Measurements from ENCODE around the gene EFHD2.
"Not testable (repeated sequence)": the region's sequence is repeated elsewhere in the genome, so short reads cannot be mapped to it uniquely, and the experiment has no call there.

The EFHD2 gene

GRCh38 chr1:15433471-15433870 lies 23.8 kb downstream of the EFHD2 start:
- no peak for DNase-seq (ENCODE audit: low read depth)
- TF ChIP-seq CTCF (IDR thresholded peaks at IDR 0.05; ENCODE audit: insufficient read depth, low read depth, low read length, missing control alignments) = no peak
- no peak overlapping the region for H3K4me3 ChIP-seq (ENCODE audit: low read length)

GRCh38 chr1:15434739-15435138 lies 25.1 kb downstream of the EFHD2 start:
- peak; percentile 51 for DNase-seq (ENCODE audit: low read depth)

GRCh38 chr1:15435239-15436077 lies 25.8 kb downstream of the EFHD2 start:
- no peak for TF ChIP-seq CTCF (IDR thresholded peaks at IDR 0.05; ENCODE audit: insufficient read depth, low read depth, low read length, missing control alignments)
- DNase-seq (ENCODE audit: low read depth) = no peak
- H3K4me3 ChIP-seq (ENCODE audit: low read length) = no peak overlapping the region

More at GRCh38 chr1:15434739-15435138, 25.1 kb downstream of the EFHD2 start:
- H3K4me3 ChIP-seq (ENCODE audit: low read length) = not testable (repeated sequence)

GRCh38 chr1:15436881-15437442 lies 27.3 kb downstream of the EFHD2 start:
- no peak overlapping the region for H3K4me3 ChIP-seq (ENCODE audit: low read length)
- no peak for DNase-seq (ENCODE audit: low read depth)
- no peak for TF ChIP-seq CTCF (IDR thresholded peaks at IDR 0.05; ENCODE audit: insufficient read depth, low read depth, low read length, missing control alignments)

- H3K4me3 ChIP-seq (ENCODE audit: low read length) = no peak overlapping the region
- TF ChIP-seq CTCF (IDR thresholded peaks at IDR 0.05; ENCODE audit: insufficient read depth, low read depth, low read length, missing control alignments) = no peak
- DNase-seq (ENCODE audit: low read depth) = no peak
These were observed 29.6 kb downstream of the EFHD2 start for GRCh38 chr1:15439325-15439724.

GRCh38 chr1:15440357-15440756 lies 30.7 kb downstream of the EFHD2 start:
- TF ChIP-seq CTCF (IDR thresholded peaks at IDR 0.05; ENCODE audit: insufficient read depth, low read depth, low read length, missing control alignments) = no peak
- no peak overlapping the region for H3K4me3 ChIP-seq (ENCODE audit: low read length)
- no peak for DNase-seq (ENCODE audit: low read depth)

GRCh38 chr1:15441247-15441646 lies 31.6 kb downstream of the EFHD2 start:
- H3K4me3 ChIP-seq (ENCODE audit: low read length) = no peak overlapping the region
- no peak for TF ChIP-seq CTCF (IDR thresholded peaks at IDR 0.05; ENCODE audit: insufficient read depth, low read depth, low read length, missing control alignments)
- no peak for DNase-seq (ENCODE audit: low read depth)

Data from epithelial cell of esophagus (primary cell).